ENCODE results near the gene EI24.

GRCh38 chr11:125587480-125587879, 18.2 kb downstream of the EI24 start:
- TF ChIP-seq, protein P1, sequence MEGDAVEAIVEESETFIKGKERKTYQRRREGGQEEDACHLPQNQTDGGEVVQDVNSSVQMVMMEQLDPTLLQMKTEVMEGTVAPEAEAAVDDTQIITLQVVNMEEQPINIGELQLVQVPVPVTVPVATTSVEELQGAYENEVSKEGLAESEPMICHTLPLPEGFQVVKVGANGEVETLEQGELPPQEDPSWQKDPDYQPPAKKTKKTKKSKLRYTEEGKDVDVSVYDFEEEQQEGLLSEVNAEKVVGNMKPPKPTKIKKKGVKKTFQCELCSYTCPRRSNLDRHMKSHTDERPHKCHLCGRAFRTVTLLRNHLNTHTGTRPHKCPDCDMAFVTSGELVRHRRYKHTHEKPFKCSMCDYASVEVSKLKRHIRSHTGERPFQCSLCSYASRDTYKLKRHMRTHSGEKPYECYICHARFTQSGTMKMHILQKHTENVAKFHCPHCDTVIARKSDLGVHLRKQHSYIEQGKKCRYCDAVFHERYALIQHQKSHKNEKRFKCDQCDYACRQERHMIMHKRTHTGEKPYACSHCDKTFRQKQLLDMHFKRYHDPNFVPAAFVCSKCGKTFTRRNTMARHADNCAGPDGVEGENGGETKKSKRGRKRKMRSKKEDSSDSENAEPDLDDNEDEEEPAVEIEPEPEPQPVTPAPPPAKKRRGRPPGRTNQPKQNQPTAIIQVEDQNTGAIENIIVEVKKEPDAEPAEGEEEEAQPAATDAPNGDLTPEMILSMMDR (IDR thresholded peaks at IDR 0.05; ENCODE audit: low read depth, low read length) = no peak
- no peak for TF ChIP-seq EZH2phosphoT487 (IDR thresholded peaks at IDR 0.05; ENCODE audit: low read depth)
